GM21423 (cell line): Measurements from ENCODE around the gene C4orf46.

Experiments
- ATAC-seq: cut with Tn5 transposase; IDR thresholded peaks from one replicate; pipeline ENCODE4 v1.9.1; 2021; ENCODE audit warnings: mild to moderate bottlenecking, moderate library complexity; ENCODE audit not compliant: unreplicated experiment

The C4orf46 gene

DNA sequence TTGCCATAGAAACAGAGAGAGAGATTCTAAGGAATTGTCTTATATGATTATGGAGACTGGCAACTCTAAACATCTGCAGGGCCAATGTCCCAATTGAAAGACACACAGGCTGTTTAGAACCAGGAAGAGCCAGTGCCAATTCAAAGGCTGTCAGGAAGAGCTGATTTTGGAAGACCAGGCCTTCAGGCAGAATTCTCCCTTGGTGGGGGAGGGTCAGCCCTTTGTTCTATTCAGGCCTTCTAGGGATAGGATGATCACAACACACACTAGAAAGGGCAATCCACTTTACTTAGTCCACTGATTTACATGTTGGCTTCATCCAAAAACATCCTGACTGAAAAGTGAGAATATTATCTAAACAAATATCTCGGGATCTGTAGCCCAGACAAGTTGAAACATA is 15.2 kb downstream of the C4orf46 start:
- no peak for ATAC-seq

DNA sequence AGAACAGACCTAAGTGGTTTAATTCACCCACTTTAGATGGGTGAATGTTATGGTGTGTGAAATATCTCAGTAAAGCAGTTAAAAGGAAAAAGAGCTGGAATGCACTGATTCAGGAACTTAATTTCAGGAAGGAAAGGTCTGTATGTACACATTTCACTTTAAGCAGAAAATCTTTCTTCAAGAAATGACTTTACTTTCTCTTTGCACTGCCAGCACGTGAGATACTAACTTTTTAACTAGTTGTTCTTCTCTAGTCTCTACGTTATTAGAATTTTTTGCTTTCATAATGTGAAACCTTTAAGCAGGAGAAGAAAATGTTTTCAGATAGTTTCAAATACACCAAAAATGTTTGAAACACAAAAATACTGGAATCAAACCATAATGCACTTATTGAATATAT is 18.8 kb downstream of the C4orf46 start:
- peak; percentile 50 for ATAC-seq

DNA sequence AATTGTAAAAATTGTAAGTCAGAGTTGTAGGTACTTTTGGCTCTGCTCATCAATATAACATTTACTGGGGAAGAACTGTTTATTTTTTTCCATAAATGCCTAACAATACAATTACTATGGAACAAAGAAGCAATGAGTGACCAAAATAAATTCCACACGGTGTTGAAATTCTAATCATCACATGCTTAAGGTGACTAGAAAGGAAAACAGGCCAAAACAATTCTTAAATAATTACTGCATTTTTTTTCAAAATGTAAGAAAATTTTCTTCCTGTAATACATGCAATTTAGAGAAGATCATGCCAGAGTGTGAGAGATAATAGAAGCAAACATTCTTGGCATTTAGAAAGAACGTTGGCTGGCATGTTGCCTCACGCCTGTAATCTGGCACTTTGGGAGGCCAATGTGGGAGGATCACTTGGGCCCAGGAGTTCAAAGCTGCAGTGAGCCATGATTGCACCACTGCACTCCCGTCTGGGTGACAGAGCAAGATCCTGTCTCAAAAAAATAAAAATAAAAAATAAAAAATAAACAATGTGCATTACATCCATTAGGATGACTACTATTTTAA is 22.5 kb downstream of the C4orf46 start:
- no peak for ATAC-seq

DNA sequence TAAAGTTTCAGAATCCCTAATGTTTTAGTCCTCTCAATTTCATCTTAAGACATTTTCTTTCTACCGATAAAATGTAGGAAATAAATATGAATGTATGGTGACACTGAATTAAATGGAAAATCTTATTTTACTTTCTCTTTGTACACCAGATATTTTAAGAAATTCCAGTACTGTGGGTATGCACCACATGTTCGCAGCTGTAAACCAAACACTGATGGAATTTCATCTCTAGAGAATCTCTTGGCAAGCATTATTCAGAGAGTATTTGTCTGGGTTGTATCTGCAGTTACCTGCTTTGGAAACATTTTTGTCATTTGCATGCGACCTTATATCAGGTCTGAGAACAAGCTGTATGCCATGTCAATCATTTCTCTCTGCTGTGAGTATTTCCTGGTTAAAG is 26.9 kb downstream of the C4orf46 start:
- no peak for ATAC-seq

DNA sequence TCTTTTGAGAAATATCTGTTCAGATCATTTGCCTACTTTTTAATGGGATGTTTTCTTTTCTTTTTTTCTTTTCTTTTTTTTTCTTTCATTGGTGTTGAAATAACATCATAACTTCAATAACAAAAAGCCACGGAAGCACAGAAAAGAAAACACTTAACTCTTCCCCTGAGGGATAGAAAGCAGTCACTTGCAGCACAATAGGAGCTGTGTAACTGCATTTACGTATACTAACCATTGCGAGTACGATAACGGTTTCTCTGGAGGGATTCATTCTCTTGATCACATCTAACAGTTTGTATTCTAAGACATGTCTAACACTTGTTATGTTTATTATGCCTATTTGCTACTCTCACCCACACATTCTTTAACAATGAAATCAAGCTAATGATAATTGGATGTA is 27.3 kb downstream of the C4orf46 start:
- ATAC-seq, result no peak

DNA sequence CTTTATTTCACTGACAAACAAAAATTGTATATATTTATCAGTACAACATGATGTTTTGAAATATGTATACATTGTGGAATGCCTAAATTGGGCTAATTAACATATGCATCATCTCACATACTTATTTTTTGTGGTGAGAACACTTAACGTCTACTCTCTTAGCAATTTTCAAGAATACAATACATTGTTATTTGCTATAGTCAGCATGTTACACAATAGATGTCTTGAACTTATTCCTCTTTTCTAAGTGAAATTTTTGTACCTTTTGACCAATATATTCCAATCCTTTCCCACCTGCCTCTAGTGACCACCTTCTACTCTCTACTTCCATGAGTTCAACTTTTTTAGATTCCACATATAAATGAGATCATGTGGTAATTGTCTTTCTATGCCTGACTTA is 35.1 kb downstream of the C4orf46 start:
- ATAC-seq, result no peak

DNA sequence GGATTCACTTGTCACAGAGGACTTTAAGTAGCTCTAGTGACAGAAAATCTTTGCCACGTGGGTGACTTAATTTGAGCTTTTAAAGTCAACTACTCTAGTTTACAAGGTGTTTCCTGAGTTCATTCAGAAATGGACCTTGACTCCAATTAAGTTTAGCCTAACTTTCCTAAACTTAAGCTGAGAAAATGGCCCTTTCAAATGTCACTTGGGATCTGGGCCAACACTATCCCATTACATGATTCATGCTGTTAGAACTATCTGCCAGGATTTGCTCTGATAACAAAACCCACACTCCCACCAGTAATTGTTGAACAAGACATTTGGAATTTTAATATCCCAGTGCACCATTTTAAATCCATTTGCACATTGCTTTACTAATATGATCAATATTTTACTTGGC is 40.8 kb downstream of the C4orf46 start:
- no peak for ATAC-seq

DNA sequence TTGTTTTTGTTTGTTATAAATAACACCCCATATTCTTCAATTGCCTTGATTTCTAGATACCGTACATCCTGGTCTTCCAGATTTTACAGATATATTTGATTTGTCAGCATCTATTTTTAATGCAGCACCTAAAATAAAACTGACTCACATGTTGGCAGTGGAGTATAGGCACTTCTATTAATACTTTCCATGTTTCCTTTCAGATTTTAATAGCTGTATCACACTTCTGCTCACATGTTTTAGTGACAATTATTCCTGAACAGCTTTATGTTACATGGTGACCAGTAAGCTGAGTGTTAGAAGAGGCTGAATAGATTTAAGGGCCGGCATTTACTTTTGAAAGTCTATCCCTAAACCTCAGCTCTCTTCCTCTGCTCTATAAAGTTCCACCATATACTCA is 46.1 kb downstream of the C4orf46 start:
- no peak for ATAC-seq

DNA sequence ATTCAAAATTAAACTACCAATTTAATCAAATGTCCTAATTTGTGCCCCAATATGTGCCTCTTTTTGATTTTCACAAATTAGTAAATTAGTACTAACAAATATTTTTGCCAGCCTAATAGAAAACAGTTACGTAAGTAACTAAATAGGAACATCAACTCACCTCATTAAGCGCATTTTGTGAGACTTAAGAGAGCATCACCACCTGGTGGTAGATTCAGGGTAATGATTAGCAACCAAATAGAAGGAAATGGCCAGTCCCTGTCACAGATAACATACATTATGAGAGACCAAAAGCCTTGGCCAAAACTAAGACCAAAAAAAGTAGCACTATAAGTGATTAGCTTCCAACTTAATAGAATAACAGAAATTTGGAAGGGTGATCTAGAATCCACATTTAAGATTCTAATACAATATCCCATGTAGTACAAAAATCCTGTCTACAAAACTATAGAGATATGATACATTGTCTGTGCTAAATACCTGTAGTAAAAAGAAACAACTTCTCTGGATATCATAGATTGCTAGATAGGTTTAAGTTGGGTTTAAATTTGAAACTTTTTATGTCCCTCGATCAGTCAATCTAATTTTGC is 46.7 kb downstream of the C4orf46 start:
- peak; percentile 94 for ATAC-seq

DNA sequence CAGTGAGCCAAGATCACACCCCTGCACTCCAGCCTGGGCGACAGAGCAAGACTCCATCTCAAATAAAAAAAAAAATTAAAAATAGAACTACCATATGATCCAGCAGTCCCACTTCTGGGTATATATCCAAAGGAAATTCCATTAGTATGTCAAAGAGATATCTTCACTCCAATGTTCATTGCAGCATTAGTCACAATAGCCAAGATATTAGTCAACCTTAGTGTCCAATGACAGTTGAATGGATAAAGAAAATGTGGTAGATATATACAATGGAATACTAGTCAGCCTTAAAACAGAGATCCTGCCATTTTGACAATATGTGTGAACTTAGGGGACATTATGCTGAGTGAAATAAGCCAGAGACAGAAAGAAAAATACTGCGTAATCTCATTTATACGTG is 49.4 kb downstream of the C4orf46 start:
- ATAC-seq, result no peak

DNA sequence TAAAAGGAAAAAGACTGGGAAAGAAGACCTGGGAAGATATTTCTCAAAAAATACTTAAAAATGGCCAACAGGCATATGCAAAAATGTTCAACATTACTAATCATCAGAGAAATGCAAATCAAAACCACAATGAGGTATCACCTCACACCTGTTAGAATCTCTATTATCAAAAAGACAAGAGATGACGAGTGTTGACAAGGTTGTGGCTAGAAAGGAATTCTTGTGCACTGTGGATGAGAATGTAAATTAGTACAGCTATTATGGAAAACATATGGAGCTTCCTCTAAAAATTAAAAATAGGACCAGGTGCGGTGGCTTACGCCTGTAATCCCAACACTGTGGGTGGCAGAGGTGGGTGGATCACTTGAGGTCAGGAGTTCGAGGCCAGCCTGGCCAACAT is 50.0 kb downstream of the C4orf46 start:
- ATAC-seq, result no peak

DNA sequence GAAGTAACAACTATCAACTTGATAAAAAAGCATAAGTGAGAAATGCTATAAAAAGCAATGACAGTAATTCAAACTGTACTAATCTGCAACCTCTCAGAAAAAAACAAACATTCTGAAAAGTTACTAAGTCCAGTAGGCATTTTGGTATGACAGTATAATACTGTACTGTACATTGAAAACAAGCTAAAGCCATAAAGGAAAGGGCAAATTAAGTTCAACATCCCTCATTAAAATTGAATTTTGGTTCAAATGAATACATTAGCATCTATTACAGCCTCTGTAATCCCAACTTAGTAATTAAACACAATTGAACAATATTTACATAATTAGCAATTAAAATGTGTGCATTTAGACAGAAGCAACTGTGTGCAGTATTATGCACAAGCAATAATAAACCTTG is 53.7 kb downstream of the C4orf46 start:
- ATAC-seq, result no peak
